Large intestine (tissue), 3 donors: ENCODE data around the gene CEP152. TPM values are rescaled to one million over a fixed set of nuclear protein-coding genes. Genes with fewer than 3 reads are reported as not detected.
A peak's percentile ranks its signal among the peaks of the same experiment; 100 is the strongest.

ENCODE experiments used
- DNase-seq, 2 donors: peaks; one replicate each; pipeline versions ENCODE4 v3.0.0 to v3.0.0-alpha.2; 2013
- H3K27ac ChIP-seq: one replicate; pipeline ENCODE4 v1.5.1; 2013; ENCODE audit warnings: low read length
- H3K27me3 ChIP-seq: 2 replicates; pipeline ENCODE4 v1.6.1; 2013; ENCODE audit warnings: low read length; ENCODE audit not compliant: control insufficient read depth, insufficient read depth
- H3K36me3 ChIP-seq: 2 replicates; pipeline ENCODE4 v1.6.1; 2013; ENCODE audit warnings: low read length; ENCODE audit not compliant: control insufficient read depth, insufficient read depth
- H3K4me1 ChIP-seq: one replicate; pipeline ENCODE4 v1.6.1; 2013; ENCODE audit warnings: low read length; ENCODE audit not compliant: control insufficient read depth, insufficient read depth
- H3K4me3 ChIP-seq: one replicate; pipeline ENCODE4 v1.5.1; 2013; ENCODE audit warnings: low read length
- H3K9me3 ChIP-seq: one replicate; pipeline ENCODE4 v1.6.1; 2013; ENCODE audit warnings: mild to moderate bottlenecking, low read depth, low read length, moderate library complexity; ENCODE audit not compliant: control insufficient read depth
- WGBS: methylation state at CpG from one replicate; pipeline ENCODE4 v1.1.5; 2013; ENCODE audit warnings: low lambda C conversion rate; ENCODE audit not compliant: insufficient coverage; 5-methylcytosine and 5-hydroxymethylcytosine counted together
- polyA plus RNA-seq: library from polyadenylated mRNA; unstranded; fragments of 120-200 nt; gene quantifications from one replicate; pipeline ENCODE4 v1.2.1, GENCODE V29; 2013

CEP152 gene
- polyA plus RNA-seq, 1 donor: 6.4 TPM

DNA sequence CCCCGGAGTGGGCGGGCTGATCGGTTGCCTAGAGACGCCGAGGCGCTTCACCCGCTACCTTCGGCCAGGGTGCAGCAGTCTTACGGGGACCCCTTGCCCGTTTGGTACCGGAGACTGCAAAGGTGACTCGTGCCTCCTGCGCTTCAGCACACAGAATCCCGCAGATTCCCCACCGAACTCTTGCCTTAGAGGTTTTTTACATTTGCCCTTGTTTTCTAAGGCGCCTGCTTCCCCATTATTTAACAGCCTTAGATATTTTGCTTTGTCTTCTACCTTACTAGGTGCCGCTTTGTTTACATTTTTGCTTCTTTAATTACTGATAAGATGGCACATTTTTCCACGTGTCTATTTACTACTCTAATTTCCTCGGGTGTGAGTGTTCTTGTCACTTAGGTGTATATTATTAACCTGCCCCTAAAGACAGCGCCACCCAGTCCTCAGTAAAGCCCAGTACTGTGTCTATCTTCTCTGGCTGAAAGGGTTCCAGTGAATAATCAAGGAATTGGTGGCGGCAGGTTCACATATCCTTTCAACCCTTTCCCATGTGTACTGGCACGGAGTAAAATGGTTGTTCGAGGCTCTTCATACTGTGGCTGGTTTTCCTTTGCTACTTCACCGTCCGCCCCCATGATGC, 573 bp upstream of the CEP152 start:
- no peaks in the 10 kb centered on the region for H3K36me3 ChIP-seq
- peak in 1 of 2 donors; percentile 59 for DNase-seq
- H3K27ac ChIP-seq: peak overlapping the region; percentile 13
- H3K4me1 ChIP-seq: no peaks in the 10 kb centered on the region
- no peaks in the 10 kb centered on the region for H3K27me3 ChIP-seq
- no peaks in the 10 kb centered on the region for H3K9me3 ChIP-seq
- 5% methylated on average over 3 of the region's 25 CpGs for WGBS
- H3K4me3 ChIP-seq: peak overlapping the region; percentile 81

DNA sequence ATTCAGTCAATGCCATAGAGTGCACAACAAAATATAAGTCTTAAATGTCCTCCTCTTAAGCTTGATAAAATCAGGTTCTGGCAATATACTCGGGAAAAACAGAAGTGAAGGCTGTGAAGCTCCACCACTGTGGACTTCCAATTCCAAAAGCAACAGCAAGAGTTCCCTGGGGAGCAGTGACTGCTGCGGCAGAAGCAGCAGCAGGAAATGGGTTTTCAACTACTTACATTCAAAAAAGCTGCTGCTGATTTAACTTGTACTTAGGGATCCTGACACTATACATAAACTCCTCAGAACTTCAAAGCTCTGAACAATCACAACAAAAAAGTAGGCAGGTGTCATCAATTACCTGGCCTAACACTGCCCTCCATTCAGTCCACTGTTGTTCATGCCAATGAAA, 4.7 kb downstream of the CEP152 start:
- WGBS: no CpG with 5 or more reads among the region's 2 CpGs
- DNase-seq: no peak
- no peaks in the 10 kb centered on the region for H3K9me3 ChIP-seq

GRCh38 chr15:48805591-48805990, 5.3 kb downstream of the CEP152 start:
- no peak for DNase-seq
- H3K27me3 ChIP-seq: no peaks in the 10 kb centered on the region
- peaks cover 9% of the 10 kb centered on the region for H3K36me3 ChIP-seq
- whole genome bisulfite sequencing: 100% methylated on average over 1 of the region's 2 CpGs
- H3K4me3 ChIP-seq: no peak overlapping the region
- no peaks in the 10 kb centered on the region for H3K9me3 ChIP-seq
- H3K27ac ChIP-seq: no peak overlapping the region
- H3K4me1 ChIP-seq: no peaks in the 10 kb centered on the region

More for the DNA sequence above, 4.7 kb downstream of the CEP152 start:
- Histone ChIP-seq H3K4me1 (no peaks in the 10 kb centered on the region), H3K4me3 (no peak overlapping the region), H3K27ac (no peak overlapping the region), H3K36me3 (peaks cover 9% of the 10 kb centered on the region), H3K27me3 (no peaks in the 10 kb centered on the region)

- H3K4me1 ChIP-seq: peaks cover 5% of the 10 kb centered on the region
- H3K27me3 ChIP-seq: no peaks in the 10 kb centered on the region
- H3K4me3 ChIP-seq: no peak overlapping the region
- peaks cover 9% of the 10 kb centered on the region for H3K36me3 ChIP-seq
- no CpG with 5 or more reads among the region's 2 CpGs for WGBS
- no peak overlapping the region for H3K27ac ChIP-seq
- DNase-seq: no peak
- H3K9me3 ChIP-seq: no peaks in the 10 kb centered on the region
Measured at GRCh38 chr15:48803877-48804276, 7.0 kb downstream of the CEP152 start.

- H3K27me3 ChIP-seq: no peaks in the 10 kb centered on the region
- no peak for DNase-seq
- no peaks in the 10 kb centered on the region for H3K9me3 ChIP-seq
- H3K36me3 ChIP-seq: peaks cover 9% of the 10 kb centered on the region
- no peak overlapping the region for H3K27ac ChIP-seq
- no peak overlapping the region for H3K4me3 ChIP-seq
- H3K4me1 ChIP-seq: peaks cover 5% of the 10 kb centered on the region
Measured at GRCh38 chr15:48802867-48803266, 8.0 kb downstream of the CEP152 start.

DNA sequence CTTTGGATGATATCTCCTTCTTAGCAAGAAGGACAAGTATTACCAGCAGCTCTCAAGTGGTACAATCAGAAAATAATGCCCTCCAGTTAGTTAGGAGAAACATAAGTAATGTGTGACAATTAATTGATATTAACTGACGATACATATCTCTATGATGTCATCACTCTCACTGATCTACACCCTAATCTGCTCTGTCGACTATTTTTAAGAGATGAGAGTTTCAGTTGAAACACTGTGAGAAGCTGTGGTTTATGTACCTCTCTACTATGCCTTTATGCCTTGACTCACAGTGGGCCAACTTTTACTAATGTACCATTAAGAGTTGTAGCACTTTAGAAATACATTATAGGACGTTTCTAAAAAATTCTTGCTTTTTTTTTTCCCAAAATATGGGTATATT, 8.6 kb downstream of the CEP152 start:
- Histone ChIP-seq H3K4me1 (peaks cover 5% of the 10 kb centered on the region), H3K27ac (no peak overlapping the region), H3K36me3 (peaks cover 9% of the 10 kb centered on the region), H3K27me3 (no peaks in the 10 kb centered on the region), H3K9me3 (no peaks in the 10 kb centered on the region), H3K4me3 (no peak overlapping the region)
- no peak for DNase-seq
- 100% methylated on average over 1 of the region's 3 CpGs for WGBS

- Histone ChIP-seq H3K4me3 (no peak overlapping the region), H3K36me3 (peaks cover 9% of the 10 kb centered on the region), H3K4me1 (peaks cover 5% of the 10 kb centered on the region), H3K27ac (no peak overlapping the region), H3K27me3 (no peaks in the 10 kb centered on the region), H3K9me3 (no peaks in the 10 kb centered on the region)
- DNase-seq: peak in 1 of 2 donors; percentile 33
- WGBS: 60% methylated on average over 2 of the region's 4 CpGs
Measured at GRCh38 chr15:48800811-48801455, 9.9 kb downstream of the CEP152 start.

GRCh38 chr15:48800245-48800644, 10.6 kb downstream of the CEP152 start:
- no peaks in the 10 kb centered on the region for H3K9me3 ChIP-seq
- DNase-seq: peak in 1 of 2 donors; percentile 44
- WGBS: no CpG with 5 or more reads among the region's 1 CpG

DNA sequence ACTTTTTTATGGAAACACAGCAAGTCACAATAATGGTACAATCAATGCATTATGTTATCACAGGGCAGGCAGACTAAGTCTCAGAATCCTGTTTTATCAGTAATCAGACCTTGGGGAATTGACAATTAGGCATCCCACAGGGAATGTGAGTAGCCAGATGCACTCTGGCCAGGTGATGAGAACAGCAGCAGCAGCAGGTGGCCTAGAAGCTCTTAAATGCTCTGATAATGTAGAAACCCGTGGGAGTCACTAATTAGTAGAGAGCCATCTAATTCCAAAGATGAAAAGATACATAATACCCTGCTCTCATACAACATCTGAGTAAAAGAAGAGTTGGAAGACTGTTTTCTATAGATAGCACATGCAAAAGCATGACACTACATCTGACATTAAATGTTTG, 12.6 kb downstream of the CEP152 start:
- H3K27me3 ChIP-seq: no peaks in the 10 kb centered on the region
- H3K4me1 ChIP-seq: peaks cover 5% of the 10 kb centered on the region
- H3K9me3 ChIP-seq: no peaks in the 10 kb centered on the region
- 0% methylated on average over 1 of the region's 1 CpG for WGBS
- H3K4me3 ChIP-seq: no peak overlapping the region
- no peaks in the 10 kb centered on the region for H3K36me3 ChIP-seq
- H3K27ac ChIP-seq: no peak overlapping the region
- DNase-seq: no peak

More at GRCh38 chr15:48800245-48800644, 10.6 kb downstream of the CEP152 start:
- Histone ChIP-seq H3K4me3 (no peak overlapping the region), H3K27ac (no peak overlapping the region), H3K27me3 (no peaks in the 10 kb centered on the region), H3K4me1 (peaks cover 5% of the 10 kb centered on the region), H3K36me3 (peaks cover 9% of the 10 kb centered on the region)

GRCh38 chr15:48796930-48797329, 13.9 kb downstream of the CEP152 start:
- H3K9me3 ChIP-seq: no peaks in the 10 kb centered on the region
- DNase-seq: no peak
- H3K27me3 ChIP-seq: no peaks in the 10 kb centered on the region
- peaks cover 4% of the 10 kb centered on the region for H3K36me3 ChIP-seq
- H3K4me1 ChIP-seq: peaks cover 5% of the 10 kb centered on the region
- no peak overlapping the region for H3K27ac ChIP-seq
- WGBS: 80% methylated on average over 1 of the region's 3 CpGs
- no peak overlapping the region for H3K4me3 ChIP-seq

- Histone ChIP-seq H3K27ac (no peak overlapping the region), H3K9me3 (no peaks in the 10 kb centered on the region)
Measured at GRCh38 chr15:48796521-48796920, 14.3 kb downstream of the CEP152 start.

More at GRCh38 chr15:48796521-48796920, 14.3 kb downstream of the CEP152 start:
- Histone ChIP-seq H3K36me3 (peaks cover 4% of the 10 kb centered on the region), H3K4me3 (no peak overlapping the region), H3K27me3 (no peaks in the 10 kb centered on the region), H3K4me1 (peaks cover 5% of the 10 kb centered on the region)
- WGBS: no CpG with 5 or more reads among the region's 3 CpGs
- no peak for DNase-seq
